ENCODE data around the gene EPB41L4A.

- TF ChIP-seq CTCF (conservative IDR thresholded peaks at IDR 0.05) (no peak), ZFX (IDR thresholded peaks at IDR 0.05) (no peak)
Observed at GRCh38 chr5:112396430-112396829, 22.6 kb downstream of the EPB41L4A start.

Measured in C4-2B (cell line).